HCT116 (cell line): Measurements from ENCODE around the gene GRIA4. TPM values are rescaled to one million over a fixed set of nuclear protein-coding genes. Genes with fewer than 3 reads are reported as not detected.

Experiments
- ATAC-seq: fragments of 200-7000 bp; cut with Tn5 transposase; 2 replicates; pipeline ENCODE4 v1.9.1; 2020; ENCODE audit warnings: mild to moderate bottlenecking, moderate library complexity
- BruUV-seq: library from RNA; stranded (reverse); fragments of 400-500 nt; replicated peaks from 2 replicates; lab custom pipeline; 2021; lab: Mats Ljungman, UMichigan
- CTCF ChIA-PET: fragments of 300-600 bp; sonication (Branson Sonifier 250); formaldehyde crosslinking; loops from one replicate; lab custom pipeline; 2021; ENCODE audit warnings: antibody characterized with exemption; lab: Charles Lee
- POLR2A ChIA-PET: fragments of 300-600, 350-600 bp; sonication (Branson Sonifier 250); formaldehyde crosslinking; loops from one replicate; lab custom pipeline; 2021; ENCODE audit warnings: antibody characterized with exemption; lab: Charles Lee
- RAD21 ChIA-PET, 2 experiments: fragments of 300-600 bp; sonication (Branson Sonifier 250); formaldehyde crosslinking; loops; one replicate each; lab custom pipeline; 2023; ENCODE audit warnings: low total read pairs in 2 of 2; ENCODE audit not compliant: uncharacterized antibody in 2 of 2, unreplicated experiment in 2 of 2, low non-redundant PET in 1 of 2; lab: Charles Lee
- DNase-seq: peaks from one replicate; pipeline ENCODE4 v3.0.0-alpha.2; 2010; ENCODE audit warnings: low read depth, low spot score
- H2AFZ ChIP-seq: fragments of 200-600 bp; shearing (Covaris generic), sonication (generic); 2 replicates; pipeline ENCODE4 v1.6.1; 2017; ENCODE audit warnings: low read depth, mixed run types, mixed read lengths, antibody characterized with exemption, low read length; ENCODE audit not compliant: poor library complexity, severe bottlenecking
- H3K27ac ChIP-seq: 2 replicates; pipeline ENCODE4 v1.5.1; 2012; ENCODE audit warnings: low read depth, low read length
- H3K27me3 ChIP-seq: fragments of 200-600 bp; sonication (generic); 2 replicates; pipeline ENCODE4 v1.6.1; 2016; ENCODE audit warnings: mixed run types, low read length, mixed read lengths; ENCODE audit not compliant: insufficient read depth
- H3K36me3 ChIP-seq, 2 experiments: fragments of 200-500 bp in 1 of 2; fragments of 200-600 bp in 1 of 2; sonication (Bioruptor generic) in 1 of 2; sonication (generic) in 1 of 2; 2 replicates each; pipeline versions ENCODE4 v1.5.1 to v1.6.1; 2014 to 2016; ENCODE audit warnings: low read length in 2 of 2, inconsistent platforms in 1 of 2, mixed read lengths in 1 of 2, mixed run types in 1 of 2; ENCODE audit not compliant: insufficient read depth in 2 of 2, control insufficient read depth in 1 of 2
- H3K4me1 ChIP-seq, 2 experiments: fragments of 200-600 bp in 1 of 2; sonication (generic) in 1 of 2; 2 replicates each; pipeline versions ENCODE4 v1.5.1 to v1.6.1; 2012 to 2017; ENCODE audit warnings: low read length in 2 of 2, inconsistent platforms in 1 of 2, mild to moderate bottlenecking in 1 of 2, mixed read lengths in 1 of 2, mixed run types in 1 of 2, moderate library complexity in 1 of 2; ENCODE audit not compliant: insufficient read depth in 2 of 2, control insufficient read depth in 1 of 2
- H3K4me2 ChIP-seq: fragments of 200-600 bp; sonication (generic); 2 replicates; pipeline ENCODE4 v1.6.1; 2017; ENCODE audit warnings: mixed run types, low read length, mixed read lengths
- H3K4me3 ChIP-seq, 2 experiments: fragments of 200-600 bp in 1 of 2; sonication (generic) in 1 of 2; replicated peaks in 1 of 2; 2 replicates each; pipeline ENCODE4 v1.5.1; 2011 to 2016; ENCODE audit warnings: low read length in 2 of 2, control low read depth in 1 of 2, low read depth in 1 of 2, mild to moderate bottlenecking in 1 of 2, mixed read lengths in 1 of 2, mixed run types in 1 of 2
- H3K79me2 ChIP-seq: fragments of 200-600 bp; sonication (generic); 2 replicates; pipeline ENCODE4 v1.6.1; 2017; ENCODE audit warnings: mild to moderate bottlenecking, mixed run types, low read length, moderate library complexity, mixed read lengths; ENCODE audit not compliant: insufficient read depth
- H3K9ac ChIP-seq: fragments of 200-600 bp; sonication (generic); 2 replicates; pipeline ENCODE4 v1.6.1; 2016; ENCODE audit warnings: low read length, mixed read lengths
- H3K9me2 ChIP-seq: fragments of 200-600 bp; sonication (generic), shearing (Covaris generic); 2 replicates; pipeline ENCODE4 v1.6.1; 2017; ENCODE audit warnings: mixed run types, mild to moderate bottlenecking, moderate library complexity; ENCODE audit not compliant: insufficient read depth
- H3K9me3 ChIP-seq, 2 experiments: fragments of 200-500 bp in 1 of 2; fragments of 200-600 bp in 1 of 2; sonication (Bioruptor generic) in 1 of 2; sonication (generic) in 1 of 2; 2 replicates each; pipeline ENCODE4 v1.6.1; 2014 to 2017; ENCODE audit warnings: low read length in 2 of 2, mixed read lengths in 2 of 2, inconsistent platforms in 1 of 2, low read depth in 1 of 2, mild to moderate bottlenecking in 1 of 2, mixed run types in 1 of 2, moderate library complexity in 1 of 2; ENCODE audit not compliant: control insufficient read depth in 1 of 2, insufficient read depth in 1 of 2
- H4K20me1 ChIP-seq: fragments of 200-600 bp; sonication (generic), shearing (Covaris generic); 2 replicates; pipeline ENCODE4 v1.6.1; 2017; ENCODE audit warnings: mixed run types, mild to moderate bottlenecking, moderate library complexity; ENCODE audit not compliant: insufficient read depth
- EGR1 ChIP-seq: IDR thresholded peaks from 2 replicates; pipeline ENCODE4 v1.6.1; 2012; ENCODE audit warnings: low read depth
- EZH2 ChIP-seq: fragments of 200-600 bp; sonication (generic); IDR thresholded peaks from 2 replicates; pipeline ENCODE4 v1.6.1; 2017; ENCODE audit warnings: antibody characterized with exemption, mixed run types
- JUND ChIP-seq: IDR thresholded peaks from 2 replicates; pipeline ENCODE4 v1.6.1; 2012
- POLR2A ChIP-seq: IDR thresholded peaks from 2 replicates; pipeline ENCODE4 v1.7.0; 2011; ENCODE audit warnings: borderline replicate concordance; ENCODE audit not compliant: insufficient read depth, insufficient read length; ENCODE audit errors: extremely low read depth
- POLR2AphosphoS5 ChIP-seq: IDR thresholded peaks from 2 replicates; pipeline ENCODE4 v1.6.1; 2011; ENCODE audit warnings: mild to moderate bottlenecking, low read depth, low read length, moderate library complexity
- RAD21 ChIP-seq: IDR thresholded peaks from 2 replicates; pipeline ENCODE4 v1.6.1; 2012; ENCODE audit warnings: low read depth, mild to moderate bottlenecking
- SRF ChIP-seq: IDR thresholded peaks from 2 replicates; pipeline ENCODE4 v1.6.1; 2012; ENCODE audit warnings: low read depth
- YY1 ChIP-seq: IDR thresholded peaks from 2 replicates; pipeline ENCODE4 v1.6.1; 2011; ENCODE audit warnings: low read length, low read depth, moderate library complexity, mild to moderate bottlenecking; ENCODE audit not compliant: insufficient replicate concordance; ENCODE audit errors: extremely low read depth
- ZFX ChIP-seq: fragments of 450-650 bp; IDR thresholded peaks from 2 replicates; pipeline ENCODE4 v1.6.1; 2017
- intact Hi-C: fragments of 100-400 bp; cut with micrococcal nuclease; formaldehyde crosslinking; loops from 2 replicates; pipeline ENCODE4 v1.10.0; 2022
- total RNA-seq: library from RNA; stranded (reverse); gene quantifications from one replicate; pipeline ENCODE4 v1.2.1, GENCODE V29; 2021; ENCODE audit not compliant: unreplicated experiment
- TF ChIP-seq, protein P1 (sequence below): IDR thresholded peaks from 2 replicates; pipeline ENCODE4 v1.6.1; 2012
- TF ChIP-seq, protein P2 (sequence below): IDR thresholded peaks from 2 replicates; pipeline ENCODE4 v1.6.1; 2012
- TF ChIP-seq, protein P3 (sequence below), 3 experiments: fragments of 200-600 bp in 1 of 3; sonication (generic) in 1 of 3; IDR thresholded peaks in 2 of 3; conservative IDR thresholded peaks in 1 of 3; 2 replicates each; pipeline ENCODE4 v1.5.1; 2012 to 2017; ENCODE audit warnings: low read depth in 2 of 3, low read length in 2 of 3, antibody characterized with exemption in 1 of 3, borderline replicate concordance in 1 of 3, control low read depth in 1 of 3, mild to moderate bottlenecking in 1 of 3, mixed read lengths in 1 of 3, mixed run types in 1 of 3, moderate library complexity in 1 of 3; ENCODE audit not compliant: insufficient read depth in 1 of 3
- TF ChIP-seq, protein P4 (sequence below): IDR thresholded peaks from 2 replicates; pipeline ENCODE4 v1.6.1; 2012; ENCODE audit warnings: low read depth

Gene GRIA4
- total RNA-seq, 1 experiment from 2014 or later, result not detected

DNA sequence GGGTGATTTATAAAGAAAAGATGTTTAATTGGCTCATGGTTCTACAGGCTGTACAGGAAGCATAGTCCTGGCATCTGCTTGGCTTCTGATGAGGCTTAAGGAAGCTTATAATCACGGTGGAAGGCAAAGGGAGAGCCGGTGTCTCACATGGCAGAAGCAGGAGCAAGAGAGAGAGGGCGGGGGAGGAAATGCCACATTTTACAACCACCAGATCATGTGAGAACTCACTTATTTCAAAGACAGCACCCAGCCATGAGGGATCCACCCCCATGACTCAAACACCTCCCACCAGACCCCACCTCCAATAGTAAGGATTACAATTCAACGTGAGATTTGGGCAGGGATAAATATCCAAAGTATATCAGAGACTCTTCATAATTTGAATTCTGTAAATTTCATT is 211.5 kb downstream of the GRIA4 start:
- no peak for ATAC-seq
- ChIA-PET RAD21 (no interaction called here), CTCF (no interaction called here), POLR2A (no interaction called here)
- no peaks in the 10 kb centered on the region for H3K79me2 ChIP-seq
- no peaks in the 10 kb centered on the region for H3K4me1 ChIP-seq
- no peaks in the 10 kb centered on the region for H3K9me3 ChIP-seq
- no peak overlapping the region for H3K4me2 ChIP-seq
- H3K27ac ChIP-seq, result no peak overlapping the region
- no peak for DNase-seq
- no peak overlapping the region for H3K4me3 ChIP-seq
- no peaks in the 10 kb centered on the region for H3K27me3 ChIP-seq
- H2AFZ ChIP-seq, result no peak overlapping the region
- no TSS peak for BruUV-seq
- no peaks in the 10 kb centered on the region for H3K36me3 ChIP-seq
- no peaks in the 10 kb centered on the region for H3K9me2 ChIP-seq
- intact Hi-C loops, result no loop called here
- H4K20me1 ChIP-seq, result no peaks in the 10 kb centered on the region
- TF ChIP-seq YY1 (no peak), POLR2AphosphoS5 (no peak), ZFX (no peak), EGR1 (no peak), POLR2A (no peak)
- TF ChIP-seq, protein P1, sequence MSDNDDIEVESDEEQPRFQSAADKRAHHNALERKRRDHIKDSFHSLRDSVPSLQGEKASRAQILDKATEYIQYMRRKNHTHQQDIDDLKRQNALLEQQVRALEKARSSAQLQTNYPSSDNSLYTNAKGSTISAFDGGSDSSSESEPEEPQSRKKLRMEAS, result no peak
- TF ChIP-seq, protein P2, sequence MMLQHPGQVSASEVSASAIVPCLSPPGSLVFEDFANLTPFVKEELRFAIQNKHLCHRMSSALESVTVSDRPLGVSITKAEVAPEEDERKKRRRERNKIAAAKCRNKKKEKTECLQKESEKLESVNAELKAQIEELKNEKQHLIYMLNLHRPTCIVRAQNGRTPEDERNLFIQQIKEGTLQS, result no peak
- H3K9ac ChIP-seq, result no peak overlapping the region

DNA sequence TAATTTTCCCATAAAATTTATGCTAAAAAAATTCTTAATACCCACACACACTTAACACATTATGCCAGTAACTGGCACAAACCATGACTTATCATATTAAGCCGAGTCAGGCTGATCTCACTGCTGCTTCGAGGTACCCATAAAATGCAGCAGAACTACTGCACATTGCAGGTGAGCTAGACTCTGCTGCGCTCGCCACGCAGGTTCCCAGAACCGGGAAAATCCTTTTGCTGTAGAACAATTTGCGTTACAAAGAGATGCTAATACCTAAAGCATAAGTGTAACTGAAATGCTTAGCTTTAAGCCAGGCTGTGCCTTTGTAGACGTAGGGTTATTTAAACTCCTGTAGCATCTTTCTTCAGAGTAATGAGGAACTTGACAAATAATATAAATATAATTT is 211.9 kb downstream of the GRIA4 start:
- H3K9me2 ChIP-seq, result no peaks in the 10 kb centered on the region
- H3K79me2 ChIP-seq, result no peaks in the 10 kb centered on the region
- H3K4me2 ChIP-seq, result no peak overlapping the region
- intact Hi-C loops, result no loop called here
- no peak for ATAC-seq
- H3K9ac ChIP-seq, result no peak overlapping the region
- H3K27me3 ChIP-seq, result no peaks in the 10 kb centered on the region
- no peaks in the 10 kb centered on the region for H3K4me1 ChIP-seq
- no peaks in the 10 kb centered on the region for H3K36me3 ChIP-seq
- CTCF ChIA-PET, result no interaction called here
- H4K20me1 ChIP-seq, result no peaks in the 10 kb centered on the region
- POLR2A ChIA-PET, result no interaction called here
- RAD21 ChIA-PET, result no interaction called here
- BruUV-seq, result no TSS peak
- DNase-seq, result no peak
- H3K4me3 ChIP-seq, result no peak overlapping the region
- H3K27ac ChIP-seq, result no peak overlapping the region
- no peak overlapping the region for H2AFZ ChIP-seq
- TF ChIP-seq JUND, result no peak
- TF ChIP-seq, protein P1, result no peak
- TF ChIP-seq, protein P2, result no peak
- no peak for TF ChIP-seq EGR1
- no peak for TF ChIP-seq SRF
- TF ChIP-seq EZH2, result no peak
- TF ChIP-seq, protein P3, sequence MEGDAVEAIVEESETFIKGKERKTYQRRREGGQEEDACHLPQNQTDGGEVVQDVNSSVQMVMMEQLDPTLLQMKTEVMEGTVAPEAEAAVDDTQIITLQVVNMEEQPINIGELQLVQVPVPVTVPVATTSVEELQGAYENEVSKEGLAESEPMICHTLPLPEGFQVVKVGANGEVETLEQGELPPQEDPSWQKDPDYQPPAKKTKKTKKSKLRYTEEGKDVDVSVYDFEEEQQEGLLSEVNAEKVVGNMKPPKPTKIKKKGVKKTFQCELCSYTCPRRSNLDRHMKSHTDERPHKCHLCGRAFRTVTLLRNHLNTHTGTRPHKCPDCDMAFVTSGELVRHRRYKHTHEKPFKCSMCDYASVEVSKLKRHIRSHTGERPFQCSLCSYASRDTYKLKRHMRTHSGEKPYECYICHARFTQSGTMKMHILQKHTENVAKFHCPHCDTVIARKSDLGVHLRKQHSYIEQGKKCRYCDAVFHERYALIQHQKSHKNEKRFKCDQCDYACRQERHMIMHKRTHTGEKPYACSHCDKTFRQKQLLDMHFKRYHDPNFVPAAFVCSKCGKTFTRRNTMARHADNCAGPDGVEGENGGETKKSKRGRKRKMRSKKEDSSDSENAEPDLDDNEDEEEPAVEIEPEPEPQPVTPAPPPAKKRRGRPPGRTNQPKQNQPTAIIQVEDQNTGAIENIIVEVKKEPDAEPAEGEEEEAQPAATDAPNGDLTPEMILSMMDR (IDR thresholded peaks at IDR 0.05 in 2 of 3, conservative IDR thresholded peaks at IDR 0.05 in 1 of 3; ENCODE audit: borderline replicate concordance in 1 of 3, insufficient read depth in 1 of 3, low read depth in 2 of 3, low read length in 2 of 3), result no peak
- TF ChIP-seq RAD21, result no peak
- TF ChIP-seq, protein P4, sequence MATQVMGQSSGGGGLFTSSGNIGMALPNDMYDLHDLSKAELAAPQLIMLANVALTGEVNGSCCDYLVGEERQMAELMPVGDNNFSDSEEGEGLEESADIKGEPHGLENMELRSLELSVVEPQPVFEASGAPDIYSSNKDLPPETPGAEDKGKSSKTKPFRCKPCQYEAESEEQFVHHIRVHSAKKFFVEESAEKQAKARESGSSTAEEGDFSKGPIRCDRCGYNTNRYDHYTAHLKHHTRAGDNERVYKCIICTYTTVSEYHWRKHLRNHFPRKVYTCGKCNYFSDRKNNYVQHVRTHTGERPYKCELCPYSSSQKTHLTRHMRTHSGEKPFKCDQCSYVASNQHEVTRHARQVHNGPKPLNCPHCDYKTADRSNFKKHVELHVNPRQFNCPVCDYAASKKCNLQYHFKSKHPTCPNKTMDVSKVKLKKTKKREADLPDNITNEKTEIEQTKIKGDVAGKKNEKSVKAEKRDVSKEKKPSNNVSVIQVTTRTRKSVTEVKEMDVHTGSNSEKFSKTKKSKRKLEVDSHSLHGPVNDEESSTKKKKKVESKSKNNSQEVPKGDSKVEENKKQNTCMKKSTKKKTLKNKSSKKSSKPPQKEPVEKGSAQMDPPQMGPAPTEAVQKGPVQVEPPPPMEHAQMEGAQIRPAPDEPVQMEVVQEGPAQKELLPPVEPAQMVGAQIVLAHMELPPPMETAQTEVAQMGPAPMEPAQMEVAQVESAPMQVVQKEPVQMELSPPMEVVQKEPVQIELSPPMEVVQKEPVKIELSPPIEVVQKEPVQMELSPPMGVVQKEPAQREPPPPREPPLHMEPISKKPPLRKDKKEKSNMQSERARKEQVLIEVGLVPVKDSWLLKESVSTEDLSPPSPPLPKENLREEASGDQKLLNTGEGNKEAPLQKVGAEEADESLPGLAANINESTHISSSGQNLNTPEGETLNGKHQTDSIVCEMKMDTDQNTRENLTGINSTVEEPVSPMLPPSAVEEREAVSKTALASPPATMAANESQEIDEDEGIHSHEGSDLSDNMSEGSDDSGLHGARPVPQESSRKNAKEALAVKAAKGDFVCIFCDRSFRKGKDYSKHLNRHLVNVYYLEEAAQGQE, result no peak
- no peak for TF ChIP-seq ZFX
- TF ChIP-seq, all 23 proteins: peak for 0
- H3K9me3 ChIP-seq, result no peaks in the 10 kb centered on the region
